GM12864 (cell line): Measurements from ENCODE around the gene TMEM147.
A peak's percentile ranks its signal among the peaks of the same experiment; 100 is the strongest.

Source experiments
- DNase-seq: peaks from one replicate; pipeline ENCODE4 v3.0.0-alpha.2; 2011; ENCODE audit warnings: low read depth
- H3K4me3 ChIP-seq: 2 replicates; pipeline ENCODE4 v1.5.1; 2011; ENCODE audit warnings: mild to moderate bottlenecking, low read depth, low read length, control low read depth
- CTCF ChIP-seq: IDR thresholded peaks from 2 replicates; pipeline ENCODE4 v1.5.1; 2011; ENCODE audit warnings: low read depth, mild to moderate bottlenecking, moderate library complexity, low read length, control low read depth, inconsistent platforms; ENCODE audit errors: missing control alignments

TMEM147 gene

GRCh38 chr19:35506011-35506410 is 39.4 kb upstream of the TMEM147 start:
- no peak overlapping the region for H3K4me3 ChIP-seq
- no peak for DNase-seq
- TF ChIP-seq CTCF: no peak

DNA sequence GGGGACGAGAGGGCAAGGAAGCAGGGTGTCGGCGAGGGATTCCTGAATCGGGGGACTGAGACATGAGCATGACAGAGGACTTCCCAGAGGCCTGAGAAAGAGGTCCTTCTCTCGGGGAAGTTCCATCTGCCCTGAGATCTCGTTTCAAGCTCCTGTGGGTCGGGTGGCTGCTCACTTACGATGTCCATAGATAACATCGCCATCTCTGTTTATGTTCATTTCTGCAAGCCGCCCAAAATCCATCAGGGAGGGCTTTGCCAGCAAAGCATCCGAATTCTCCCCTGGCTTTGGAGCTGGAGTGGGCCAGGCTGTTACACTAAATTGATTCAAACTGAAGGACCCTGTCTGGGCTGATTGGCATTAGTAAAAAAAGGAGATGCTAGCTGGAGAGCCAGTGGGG is 37.9 kb upstream of the TMEM147 start:
- no peak overlapping the region for H3K4me3 ChIP-seq
- TF ChIP-seq CTCF: no peak
- no peak for DNase-seq

DNA sequence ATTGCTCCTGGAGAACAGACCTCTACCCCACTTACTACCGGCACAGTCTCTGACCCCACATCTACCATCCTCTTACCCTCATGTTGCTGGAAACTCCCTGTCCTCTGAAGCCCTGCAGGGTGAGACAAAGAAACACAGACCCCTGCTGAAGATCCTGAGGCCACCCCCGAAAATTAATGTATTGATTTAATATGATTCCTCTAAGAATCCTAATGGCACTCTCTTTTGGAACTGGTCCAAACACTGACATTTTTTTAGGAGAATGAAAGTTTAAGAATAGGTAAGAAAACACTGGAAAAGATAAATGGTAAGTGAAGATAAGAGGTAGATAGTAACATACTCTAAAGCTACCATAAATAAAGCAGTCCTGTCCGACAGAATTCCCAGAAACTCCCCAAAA is 37.3 kb upstream of the TMEM147 start:
- no peak overlapping the region for H3K4me3 ChIP-seq
- DNase-seq: no peak
- no peak for TF ChIP-seq CTCF

- TF ChIP-seq CTCF: no peak
- peak overlapping the region; percentile 58; the same call in 1 of the 2 replicates for H3K4me3 ChIP-seq
- peak; percentile 35 for DNase-seq
Measured at GRCh38 chr19:35509018-35509652, 36.3 kb upstream of the TMEM147 start.

DNA sequence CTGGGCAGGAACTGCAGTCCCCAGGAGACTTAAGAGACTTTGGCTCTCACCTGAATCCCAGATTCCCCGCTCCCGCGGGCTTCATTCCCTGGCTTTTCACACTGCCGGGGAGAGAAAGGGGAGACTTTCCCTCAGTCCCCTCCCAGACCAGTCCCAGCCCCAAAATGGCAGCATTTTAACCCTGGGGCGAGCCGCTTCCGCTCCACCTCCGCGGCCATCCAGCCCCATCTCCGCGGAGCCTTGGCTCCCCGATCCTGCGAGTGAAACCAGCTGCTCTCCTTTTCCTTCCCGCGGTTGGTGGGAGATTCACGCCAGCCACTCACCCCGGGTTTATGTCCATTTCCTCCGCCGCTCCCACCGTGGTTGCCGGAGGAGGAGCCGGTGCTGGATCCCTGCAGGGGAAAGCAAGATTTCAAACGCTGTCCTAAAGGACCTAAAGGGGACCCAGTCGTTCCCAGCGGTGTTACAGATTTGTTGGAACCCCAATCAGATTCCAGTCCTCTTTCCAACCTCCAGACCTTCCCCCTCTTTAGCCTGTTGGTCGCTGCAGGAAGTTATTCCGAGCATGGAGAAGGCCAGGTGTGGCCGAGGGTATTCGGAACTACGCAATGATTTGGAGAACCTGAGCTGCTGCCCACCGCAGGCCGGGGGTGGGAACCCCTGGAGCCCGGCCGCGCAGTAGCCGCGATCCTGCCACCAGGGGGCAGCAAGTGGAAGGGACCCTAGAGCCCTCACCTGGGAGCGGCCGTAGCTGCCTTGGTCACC is 35.4 kb upstream of the TMEM147 start:
- DNase-seq: peak; percentile 18
- peak overlapping the region; percentile 58 for H3K4me3 ChIP-seq
- TF ChIP-seq CTCF: peak; percentile 94

DNA sequence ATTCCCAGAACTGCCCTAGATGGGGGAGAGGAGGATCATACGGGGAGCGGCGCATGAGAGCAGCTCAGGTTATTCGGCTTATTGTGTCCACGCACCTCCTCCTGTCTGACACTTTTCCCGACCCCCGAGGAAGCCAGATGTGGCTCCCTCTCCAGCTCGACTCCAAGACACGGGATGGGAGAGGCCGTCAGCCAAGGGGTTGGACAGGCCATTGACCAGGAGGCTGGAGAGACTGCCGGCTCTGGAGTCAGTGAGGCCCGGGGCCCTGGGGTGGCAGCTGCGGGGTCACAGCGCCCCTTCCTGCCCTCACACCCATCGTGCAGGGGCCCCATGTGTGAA is 34.8 kb upstream of the TMEM147 start:
- no peak overlapping the region; the same call in none of the 2 replicates for H3K4me3 ChIP-seq
- no peak for TF ChIP-seq CTCF
- no peak for DNase-seq

DNA sequence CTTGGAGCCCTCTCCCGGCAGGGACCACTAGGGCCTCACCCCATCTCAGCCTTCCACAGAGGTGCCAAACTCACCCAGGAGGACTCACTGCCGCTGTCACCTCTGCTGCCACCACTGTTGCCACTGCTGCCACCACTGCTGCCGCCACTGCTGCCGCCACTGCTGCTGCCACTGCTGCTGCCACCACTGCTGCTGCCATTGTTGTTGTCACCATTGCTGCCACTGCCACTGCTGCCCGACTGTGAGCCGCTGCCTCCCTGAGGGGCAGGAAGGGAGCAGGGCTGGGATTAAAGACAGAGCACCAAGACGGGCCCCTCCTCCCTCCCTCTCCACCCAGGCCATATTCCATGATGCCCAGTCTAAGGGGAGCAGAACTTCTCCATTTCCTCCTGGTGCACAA is 34.1 kb upstream of the TMEM147 start:
- H3K4me3 ChIP-seq: no peak overlapping the region
- no peak for DNase-seq
- TF ChIP-seq CTCF: no peak
